Stimulated activated CD4-positive, alpha-beta T cell treated with anti-CD3 and anti-CD28 coated beads, Interleukin-2, amount 100 ng/mL, for 4 hours (primary cell): Measurements from ENCODE around the gene ANKFY1.

ENCODE experiments used
- DNase-seq: peaks from one replicate; pipeline ENCODE4 v3.0.0-alpha.2; 2020; ENCODE audit warnings: low read depth

Gene ANKFY1

DNA sequence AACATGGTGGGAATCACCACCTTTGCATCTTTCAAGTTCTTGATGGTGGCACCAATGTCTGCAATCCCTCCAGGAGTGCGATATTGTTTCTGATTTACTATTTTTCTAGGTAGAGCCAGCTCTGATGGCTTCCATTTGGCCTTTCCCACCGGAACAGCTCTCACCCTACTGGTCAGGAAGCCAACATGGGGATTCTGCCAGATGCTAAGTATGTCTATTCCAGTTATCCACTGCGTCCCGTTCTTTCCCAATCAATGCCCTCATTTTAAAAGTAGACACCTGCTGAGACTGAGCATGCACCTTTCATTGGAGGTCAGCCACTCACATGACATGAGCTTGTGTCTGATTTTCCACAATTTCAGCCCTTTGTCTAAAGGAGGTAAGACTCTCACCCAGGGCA is 144.5 kb downstream of the ANKFY1 start:
- no peak for DNase-seq

- DNase-seq = no peak
Measured at GRCh38 chr17:4118015-4118743, 145.6 kb downstream of the ANKFY1 start.

DNA sequence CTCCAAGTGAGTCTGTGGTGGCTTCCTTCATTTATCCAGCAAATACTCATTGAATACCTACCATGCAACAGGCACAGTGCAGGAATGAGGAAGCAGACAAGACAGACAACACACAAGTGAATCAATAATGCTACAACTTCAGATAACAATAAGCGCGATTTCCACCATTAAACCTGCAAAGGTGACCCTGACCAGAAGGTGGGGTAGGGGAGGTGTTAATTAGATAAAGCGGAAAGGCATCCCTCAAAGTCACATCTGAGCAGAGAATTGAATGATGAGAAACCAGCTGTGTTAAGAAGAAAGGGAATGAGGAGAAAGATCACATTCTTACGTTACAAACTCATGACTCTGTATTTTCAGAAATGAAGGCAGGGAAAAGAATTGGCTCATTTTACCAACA is 147.3 kb downstream of the ANKFY1 start:
- no peak for DNase-seq
